HepG2 (cell line): Measurements from ENCODE around the gene ATP5F1E. TPM values are rescaled to one million over a fixed set of nuclear protein-coding genes. Genes with fewer than 3 reads are reported as not detected.

Source experiments
- ATF7-NPFF ChIP-seq: sonication (generic); formaldehyde crosslinking; IDR thresholded peaks from 2 replicates; pipeline ENCODE4 v1.8.1; 2023; ENCODE audit warnings: mild to moderate bottlenecking, low read depth, missing genetic modification reagents, moderate library complexity
- BRD4 ChIP-seq: sonication (generic); formaldehyde crosslinking; IDR thresholded peaks from 2 replicates; pipeline ENCODE4 v1.4.0; 2020; ENCODE audit warnings: missing genetic modification reagents
- HMGXB3 ChIP-seq: sonication (generic); formaldehyde crosslinking; IDR thresholded peaks from 2 replicates; pipeline ENCODE4 v1.4.0; 2020; ENCODE audit warnings: missing genetic modification reagents, borderline replicate concordance
- HNF1A ChIP-seq, 2 experiments: sonication (generic) in 1 of 2; formaldehyde crosslinking in 1 of 2; IDR thresholded peaks; 2 replicates each; pipeline versions ENCODE4 v1.4.0 to v1.6.1; 2016 to 2020; ENCODE audit warnings: borderline replicate concordance in 1 of 2, low read depth in 1 of 2, mild to moderate bottlenecking in 1 of 2, missing genetic modification reagents in 1 of 2
- MEIS1 ChIP-seq: sonication (generic); formaldehyde crosslinking; IDR thresholded peaks from 2 replicates; pipeline ENCODE4 v1.9.0; 2021; ENCODE audit warnings: mild to moderate bottlenecking, missing genetic modification reagents, moderate library complexity, borderline replicate concordance
- MXI1 ChIP-seq: IDR thresholded peaks from 3 replicates; pipeline ENCODE4 v1.6.1; 2012; ENCODE audit warnings: low read depth, low read length, inconsistent platforms, borderline replicate concordance
- PHF21A ChIP-seq: sonication (generic); formaldehyde crosslinking; IDR thresholded peaks from 2 replicates; pipeline ENCODE4 v1.5.0; 2020; ENCODE audit warnings: mild to moderate bottlenecking, missing genetic modification reagents
- RXRB ChIP-seq: IDR thresholded peaks from 2 replicates; pipeline ENCODE4 v1.6.1; 2016; ENCODE audit warnings: borderline replicate concordance, missing genetic modification reagents, missing compliant biosample characterization
- SNAPC5 ChIP-seq: sonication (generic); formaldehyde crosslinking; IDR thresholded peaks from 2 replicates; pipeline ENCODE4 v1.8.1; 2023; ENCODE audit warnings: mild to moderate bottlenecking, missing genetic modification reagents, borderline replicate concordance
- ZNF230 ChIP-seq: sonication (generic); formaldehyde crosslinking; IDR thresholded peaks from 2 replicates; pipeline ENCODE4 v1.4.0; 2020; ENCODE audit warnings: mild to moderate bottlenecking, missing genetic modification reagents
- ZNF567 ChIP-seq: sonication (generic); formaldehyde crosslinking; IDR thresholded peaks from 2 replicates; pipeline ENCODE4 v1.8.1; 2023; ENCODE audit warnings: mild to moderate bottlenecking, missing genetic modification reagents, borderline replicate concordance
- ZNF629 ChIP-seq: sonication (generic); formaldehyde crosslinking; conservative IDR thresholded peaks from 2 replicates; pipeline ENCODE4 v1.5.0; 2020; ENCODE audit warnings: missing genetic modification reagents
- ZSCAN5A ChIP-seq: sonication (generic); formaldehyde crosslinking; IDR thresholded peaks from 2 replicates; pipeline ENCODE4 v1.8.0; 2022; ENCODE audit warnings: mild to moderate bottlenecking, missing genetic modification reagents, borderline replicate concordance
- ZXDC ChIP-seq: sonication (generic); formaldehyde crosslinking; IDR thresholded peaks from 2 replicates; pipeline ENCODE4 v1.5.0; 2020; ENCODE audit warnings: mild to moderate bottlenecking, missing genetic modification reagents
- polyA plus RNA-seq, 8 experiments: library from polyadenylated mRNA; depleted of rRNA in 3 of 8; stranded (reverse) in 7 of 8; unstranded in 1 of 8; fragments of >200 nt; fragmentation: Illumina TruSeq in 4 of 8; extraction: Trizol in 4 of 8; gene quantifications; 2 replicates each; pipeline versions ENCODE4 v1.2.1 to v1.2.3, GENCODE V29; 2011 to 2016; ENCODE audit warnings: low read depth in 4 of 8, missing spikeins in 1 of 8, mixed read lengths in 1 of 8; ENCODE audit not compliant: insufficient read depth in 1 of 8
- total RNA-seq, 5 experiments: library from RNA; depleted of rRNA; stranded (reverse); fragments of >200 nt; fragmentation: Illumina TruSeq; extraction: Trizol; gene quantifications; 2 replicates each; pipeline ENCODE4 v1.2.3, GENCODE V29; 2016; ENCODE audit warnings: low read depth in 1 of 5

ATP5F1E gene
- total and polyA plus RNA-seq, 2 of the 13 experiments (the other 11 are each of a cell fraction or from before 2014, with no cell fraction given), result 121 to 134 TPM

GRCh38 chr20:59016795-59017492, 15.2 kb downstream of the ATP5F1E start (continued):
- TF ChIP-seq HMGXB3 (no peak), RXRB (no peak), ZNF629 (CRISPR knock-in tag) (no peak), ATF7-NPFF (no peak), MXI1 (no peak), HNF1A (IDR thresholded peaks at IDR 0.05; ENCODE audit: low read depth) (no peak), HNF1A (CRISPR knock-in tag; IDR thresholded peaks at IDR 0.05; ENCODE audit: borderline replicate concordance) (no peak), MEIS1 (CRISPR knock-in tag) (no peak), BRD4 (CRISPR knock-in tag) (no peak), ZNF230 (CRISPR knock-in tag) (no peak), SNAPC5 (CRISPR knock-in tag) (no peak), PHF21A (CRISPR knock-in tag) (no peak), ZXDC (no peak), ZSCAN5A (CRISPR knock-in tag) (no peak), ZNF567 (CRISPR knock-in tag) (0 out of 2 replicates have a peak, but pooled peaks have one; percentile 13)
